Pancreas (tissue), 10 donors: ENCODE data around the gene COL25A1. TPM values are rescaled to one million over a fixed set of nuclear protein-coding genes. Genes with fewer than 3 reads are reported as not detected.

Experiments
- ATAC-seq, 4 donors: fragments of 200-7000 bp; cut with Tn5 transposase; one replicate each; pipeline versions ENCODE4 v1.8.0 to v1.9.1; 2020; ENCODE audit warnings: mild to moderate bottlenecking in 4 of 4, moderate library complexity in 4 of 4
- DNase-seq, 6 donors: peaks; one replicate each; pipeline ENCODE4 v3.0.0-alpha.2; 2020
- FAIRE-seq: peaks from 2 replicates; lab custom pipeline; 2012; peaks lifted over from hg19 to GRCh38; lab: Jason Lieb, UNC
- H3K27ac ChIP-seq, 4 donors: fragments of 200-600 bp; sonication (generic); 1 replicate in 3 of 4; 2 replicates in 1 of 4; pipeline versions ENCODE4 v1.5.0 to v1.8.0; 2020
- H3K27me3 ChIP-seq, 4 donors: fragments of 200-600 bp; one replicate each; pipeline ENCODE4 v1.8.0; 2021
- H3K36me3 ChIP-seq, 3 donors: fragments of 200-600 bp; sonication (generic) in 1 of 3; one replicate each; pipeline versions ENCODE4 v1.5.0 to v1.8.0; 2020 to 2021
- H3K4me1 ChIP-seq, 3 donors: fragments of 200-600 bp; one replicate each; pipeline ENCODE4 v1.8.0; 2021
- H3K4me3 ChIP-seq, 4 donors: fragments of 200-600 bp; sonication (generic) in 2 of 4; one replicate each; pipeline versions ENCODE4 v1.5.0 to v1.8.0; 2020 to 2021
- H3K9me3 ChIP-seq, 4 donors: fragments of 200-600 bp; one replicate each; pipeline ENCODE4 v1.8.0; 2021
- CTCF ChIP-seq, 4 donors: fragments of 200-600 bp; sonication (generic) in 3 of 4; IDR thresholded peaks; one replicate each; pipeline versions ENCODE4 v1.5.0 to v1.8.0; 2021; ENCODE audit warnings: antibody characterized with exemption in 4 of 4
- WGBS, 2 donors: extraction: QIAGEN DNeasy Blood & Tissue Kit; methylation state at CpG; one replicate each; pipeline ENCODE4 v1.1.7; 2013; 5-methylcytosine and 5-hydroxymethylcytosine counted together
- intact Hi-C, 3 donors: fragments of 100-400 bp; cut with DNase I; formaldehyde crosslinking; loops; one replicate each; pipeline versions ENCODE4 v1.11.1 to v1.14.2; 2022
- polyA plus RNA-seq, 2 donors: library from polyadenylated mRNA; stranded (reverse); fragments of 200-250 nt; gene quantifications; one replicate each; pipeline ENCODE4 v1.2.3, GENCODE V29; 2013
- total RNA-seq, 6 donors: library from RNA; stranded (reverse); fragmentation: NEBNext Ultra II Directional in 4 of 6; extraction: Animal tissue kit (Norgen Biotek cat#: 25700) in 4 of 6; gene quantifications; one replicate each; pipeline versions ENCODE4 v1.2.1 to v1.2.4, GENCODE V29; 2021 to 2023
- donor health status: healthy with polysubstance abuse.
- donor health status: DM: no; HTN: no; CAD: no; lungs with moderate emphysema.
- donor health status: DM: no; HTN: no; CAD: no.
- donor health status: control.
- donor health status: control.
- donor health status: Bipolar disorder and iron deficiency.
- donor health status: DM: yes; HTN: yes; CAD: no.
- donor health status: DM: no; HTN: no; CAD: no.
- donor health status: DM: no; HTN: no; CAD: no.
- donor health status: DM: yes; HTN: yes; CAD: no.

COL25A1 gene
- total and polyA plus RNA-seq, 8 donors: 0.08 to 0.46 (median 0.22) TPM

GRCh38 chr4:108850219-108850649, 452.2 kb downstream of the COL25A1 start:
- no peak for ATAC-seq

GRCh38 chr4:108849611-108850168, 452.8 kb downstream of the COL25A1 start:
- intact Hi-C loops: no loop called here
- DNase-seq (no peak), ATAC-seq (no peak), FAIRE-seq (no peak)
- Histone ChIP-seq H3K9me3 (no peaks in the 10 kb centered on the region), H3K36me3 (no peaks in the 10 kb centered on the region), H3K27me3 (no peaks in the 10 kb centered on the region), H3K4me1 (no peaks in the 10 kb centered on the region), H3K27ac (no peak overlapping the region), H3K4me3 (no peak overlapping the region)
- TF ChIP-seq CTCF (IDR thresholded peaks at IDR 0.05): no peak
- WGBS, 2 donors: 85 to 87% methylated on average over 3 of the region's 3 CpGs

More at GRCh38 chr4:108850219-108850649, 452.2 kb downstream of the COL25A1 start:
- Histone ChIP-seq H3K27ac (no peak overlapping the region), H3K4me1 (no peaks in the 10 kb centered on the region), H3K9me3 (no peaks in the 10 kb centered on the region), H3K36me3 (no peaks in the 10 kb centered on the region), H3K27me3 (no peaks in the 10 kb centered on the region), H3K4me3 (no peak overlapping the region)
- DNase-seq: no peak
- FAIRE-seq: no peak
- 89 to 95% methylated on average over 1 of the region's 1 CpG for WGBS, 2 donors
- intact Hi-C loops: no loop called here
- no peak for TF ChIP-seq CTCF (IDR thresholded peaks at IDR 0.05)

GRCh38 chr4:108846568-108846967, 455.9 kb downstream of the COL25A1 start:
- H3K4me1 ChIP-seq: no peaks in the 10 kb centered on the region
- no peaks in the 10 kb centered on the region for H3K36me3 ChIP-seq
- H3K9me3 ChIP-seq: no peaks in the 10 kb centered on the region
- TF ChIP-seq CTCF (IDR thresholded peaks at IDR 0.05): no peak
- H3K4me3 ChIP-seq: no peak overlapping the region
- no peak for ATAC-seq
- FAIRE-seq: no peak
- no peak for DNase-seq
- H3K27ac ChIP-seq: no peak overlapping the region
- intact Hi-C loops: no loop called here
- H3K27me3 ChIP-seq: no peaks in the 10 kb centered on the region
- 94 to 95% methylated on average over 2 of the region's 2 CpGs for WGBS, 2 donors

GRCh38 chr4:108840426-108840975, 462.0 kb downstream of the COL25A1 start:
- no peak for TF ChIP-seq CTCF (IDR thresholded peaks at IDR 0.05)
- DNase-seq (no peak), ATAC-seq (no peak), FAIRE-seq (no peak)
- H3K27ac ChIP-seq: no peak overlapping the region
- no peaks in the 10 kb centered on the region for H3K9me3 ChIP-seq
- H3K4me1 ChIP-seq: no peaks in the 10 kb centered on the region
- no peaks in the 10 kb centered on the region for H3K36me3 ChIP-seq
- H3K4me3 ChIP-seq: no peak overlapping the region
- intact Hi-C loops: no loop called here
- no peaks in the 10 kb centered on the region for H3K27me3 ChIP-seq

GRCh38 chr4:108839333-108839732, 463.1 kb downstream of the COL25A1 start:
- no peak overlapping the region for H3K4me3 ChIP-seq
- H3K27me3 ChIP-seq: peaks cover 0 to 3% (median 0%) of the 10 kb centered on the region in 4 donors
- H3K9me3 ChIP-seq: no peaks in the 10 kb centered on the region
- H3K4me1 ChIP-seq: no peaks in the 10 kb centered on the region
- ATAC-seq (no peak), FAIRE-seq (no peak), DNase-seq (no peak)
- WGBS, 2 donors: 64 to 72% methylated on average over 3 of the region's 3 CpGs
- TF ChIP-seq CTCF (IDR thresholded peaks at IDR 0.05): no peak
- no peak overlapping the region for H3K27ac ChIP-seq
- no peaks in the 10 kb centered on the region for H3K36me3 ChIP-seq
- intact Hi-C loops: no loop called here
